Smooth muscle cell (in vitro differentiated cells): ENCODE measurements around the gene INTS11. TPM values are rescaled to one million over a fixed set of nuclear protein-coding genes. Genes with fewer than 3 reads are reported as not detected.

Experiments
- DNase-seq: peaks from one replicate; lab custom pipeline; 2025; ENCODE audit not compliant: unreplicated experiment; lab: John Stamatoyannopoulos, UW
- H2AFZ ChIP-seq: fragments of 200-600 bp; sonication (generic); 2 replicates; pipeline ENCODE4 v1.6.0; 2016; ENCODE audit warnings: antibody characterized with exemption, low read depth, mild to moderate bottlenecking
- H3F3A ChIP-seq: fragments of 200-600 bp; sonication (generic); 2 replicates; pipeline ENCODE4 v1.6.0; 2017; ENCODE audit warnings: antibody characterized with exemption, low read depth
- H3K27ac ChIP-seq: fragments of 200-600 bp; sonication (generic); 2 replicates; pipeline ENCODE4 v1.5.1; 2016; ENCODE audit warnings: low read depth, mild to moderate bottlenecking
- H3K27me3 ChIP-seq: fragments of 200-600 bp; sonication (generic); 2 replicates; pipeline ENCODE4 v1.6.1; 2016; ENCODE audit warnings: low read depth, mild to moderate bottlenecking
- H3K36me3 ChIP-seq: fragments of 200-600 bp; sonication (generic); 2 replicates; pipeline ENCODE4 v1.5.1; 2016; ENCODE audit warnings: low read depth
- H3K4me1 ChIP-seq: fragments of 200-600 bp; sonication (generic); 2 replicates; pipeline ENCODE4 v1.5.1; 2016; ENCODE audit warnings: low read depth
- H3K4me2 ChIP-seq: fragments of 200-600 bp; sonication (generic); 2 replicates; pipeline ENCODE4 v1.6.0; 2016; ENCODE audit warnings: mild to moderate bottlenecking
- H3K4me3 ChIP-seq: fragments of 200-600 bp; sonication (generic); 2 replicates; pipeline ENCODE4 v1.5.1; 2016; ENCODE audit warnings: mild to moderate bottlenecking
- H3K79me2 ChIP-seq: fragments of 200-600 bp; sonication (generic); 2 replicates; pipeline ENCODE4 v1.6.0; 2016; ENCODE audit warnings: low read depth, mild to moderate bottlenecking
- H3K9ac ChIP-seq: fragments of 200-600 bp; sonication (generic); 2 replicates; pipeline ENCODE4 v1.6.0; 2016; ENCODE audit warnings: low read depth
- H3K9me3 ChIP-seq: fragments of 200-600 bp; sonication (generic); replicated peaks from 2 replicates; pipeline ENCODE4 v1.5.1; 2016; ENCODE audit warnings: low read depth
- H4K20me1 ChIP-seq: fragments of 200-600 bp; sonication (generic); 2 replicates; pipeline ENCODE4 v1.6.0; 2016; ENCODE audit warnings: low read depth
- WGBS: methylation state at CpG from one replicate; pipeline ENCODE4 v1.1.7; 2016; ENCODE audit warnings: low lambda C conversion rate; 5-methylcytosine and 5-hydroxymethylcytosine counted together
- polyA plus RNA-seq: library from polyadenylated mRNA; unstranded; fragments of >200 nt; fragmentation: Nextera tagmentation; extraction: Ambion mirVana; gene quantifications from 2 replicates; pipeline ENCODE4 v1.2.1, GENCODE V29; 2016
- total RNA-seq: library from RNA; depleted of rRNA; stranded (reverse); fragments of >200 nt; gene quantifications from 2 replicates; pipeline ENCODE4 v1.2.3, GENCODE V29; 2014
- TF ChIP-seq, protein P1 (sequence below): fragments of 200-600 bp; sonication (generic); IDR thresholded peaks from 2 replicates; pipeline ENCODE4 v1.5.1; 2017; ENCODE audit warnings: borderline replicate concordance, mild to moderate bottlenecking, antibody characterized with exemption; ENCODE audit not compliant: insufficient read depth, poor library complexity, severe bottlenecking

The INTS11 gene
- total and polyA plus RNA-seq, 2 experiments from 2014 or later, result 48.5 to 63.1 TPM

DNA sequence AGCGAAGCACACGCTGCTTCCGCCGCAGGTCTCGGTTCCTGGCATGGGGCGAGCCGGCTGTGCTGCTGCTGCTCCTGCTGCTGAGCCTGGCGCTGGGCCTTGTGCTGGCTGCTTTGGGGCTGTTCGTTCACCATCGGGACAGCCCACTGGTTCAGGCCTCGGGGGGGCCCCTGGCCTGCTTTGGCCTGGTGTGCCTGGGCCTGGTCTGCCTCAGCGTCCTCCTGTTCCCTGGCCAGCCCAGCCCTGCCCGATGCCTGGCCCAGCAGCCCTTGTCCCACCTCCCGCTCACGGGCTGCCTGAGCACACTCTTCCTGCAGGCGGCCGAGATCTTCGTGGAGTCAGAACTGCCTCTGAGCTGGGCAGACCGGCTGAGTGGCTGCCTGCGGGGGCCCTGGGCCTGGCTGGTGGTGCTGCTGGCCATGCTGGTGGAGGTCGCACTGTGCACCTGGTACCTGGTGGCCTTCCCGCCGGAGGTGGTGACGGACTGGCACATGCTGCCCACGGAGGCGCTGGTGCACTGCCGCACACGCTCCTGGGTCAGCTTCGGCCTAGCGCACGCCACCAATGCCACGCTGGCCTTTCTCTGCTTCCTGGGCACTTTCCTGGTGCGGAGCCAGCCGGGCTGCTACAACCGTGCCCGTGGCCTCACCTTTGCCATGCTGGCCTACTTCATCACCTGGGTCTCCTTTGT is 9.2 kb upstream of the INTS11 start:
- Histone ChIP-seq H3K36me3 (no peaks in the 10 kb centered on the region), H3K27me3 (no peaks in the 10 kb centered on the region), H2AFZ (no peak overlapping the region), H3K4me3 (no peak overlapping the region), H3F3A (no peaks in the 10 kb centered on the region), H3K9ac (no peak overlapping the region), H3K4me1 (peaks cover 7% of the 10 kb centered on the region), H4K20me1 (peaks cover 16% of the 10 kb centered on the region), H3K4me2 (no peak overlapping the region), H3K79me2 (no peaks in the 10 kb centered on the region), H3K9me3 (no peaks in the 10 kb centered on the region), H3K27ac (no peak overlapping the region)
- DNase-seq, result no peak
- 94% methylated on average over 36 of the region's 36 CpGs for WGBS
- TF ChIP-seq, protein P1, sequence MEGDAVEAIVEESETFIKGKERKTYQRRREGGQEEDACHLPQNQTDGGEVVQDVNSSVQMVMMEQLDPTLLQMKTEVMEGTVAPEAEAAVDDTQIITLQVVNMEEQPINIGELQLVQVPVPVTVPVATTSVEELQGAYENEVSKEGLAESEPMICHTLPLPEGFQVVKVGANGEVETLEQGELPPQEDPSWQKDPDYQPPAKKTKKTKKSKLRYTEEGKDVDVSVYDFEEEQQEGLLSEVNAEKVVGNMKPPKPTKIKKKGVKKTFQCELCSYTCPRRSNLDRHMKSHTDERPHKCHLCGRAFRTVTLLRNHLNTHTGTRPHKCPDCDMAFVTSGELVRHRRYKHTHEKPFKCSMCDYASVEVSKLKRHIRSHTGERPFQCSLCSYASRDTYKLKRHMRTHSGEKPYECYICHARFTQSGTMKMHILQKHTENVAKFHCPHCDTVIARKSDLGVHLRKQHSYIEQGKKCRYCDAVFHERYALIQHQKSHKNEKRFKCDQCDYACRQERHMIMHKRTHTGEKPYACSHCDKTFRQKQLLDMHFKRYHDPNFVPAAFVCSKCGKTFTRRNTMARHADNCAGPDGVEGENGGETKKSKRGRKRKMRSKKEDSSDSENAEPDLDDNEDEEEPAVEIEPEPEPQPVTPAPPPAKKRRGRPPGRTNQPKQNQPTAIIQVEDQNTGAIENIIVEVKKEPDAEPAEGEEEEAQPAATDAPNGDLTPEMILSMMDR, result no peak

DNA sequence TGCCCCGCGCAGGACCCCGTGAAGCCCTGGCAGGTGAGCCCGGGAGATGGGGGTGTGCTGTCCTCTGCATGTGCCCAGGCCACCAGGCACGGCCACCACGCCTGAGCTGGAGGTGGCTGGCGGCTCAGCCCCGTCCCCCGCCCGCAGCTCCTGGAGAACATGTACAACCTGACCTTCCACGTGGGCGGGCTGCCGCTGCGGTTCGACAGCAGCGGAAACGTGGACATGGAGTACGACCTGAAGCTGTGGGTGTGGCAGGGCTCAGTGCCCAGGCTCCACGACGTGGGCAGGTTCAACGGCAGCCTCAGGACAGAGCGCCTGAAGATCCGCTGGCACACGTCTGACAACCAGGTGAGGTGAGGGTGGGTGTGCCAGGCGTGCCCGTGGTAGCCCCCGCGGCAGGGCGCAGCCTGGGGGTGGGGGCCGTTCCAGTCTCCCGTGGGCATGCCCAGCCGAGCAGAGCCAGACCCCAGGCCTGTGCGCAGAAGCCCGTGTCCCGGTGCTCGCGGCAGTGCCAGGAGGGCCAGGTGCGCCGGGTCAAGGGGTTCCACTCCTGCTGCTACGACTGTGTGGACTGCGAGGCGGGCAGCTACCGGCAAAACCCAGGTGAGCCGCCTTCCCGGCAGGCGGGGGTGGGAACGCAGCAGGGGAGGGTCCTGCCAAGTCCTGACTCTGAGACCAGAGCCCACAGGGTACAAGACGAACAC is 8.5 kb upstream of the INTS11 start:
- peaks cover 7% of the 10 kb centered on the region for H3K4me1 ChIP-seq
- no peak overlapping the region for H3K4me3 ChIP-seq
- H3K27me3 ChIP-seq, result no peaks in the 10 kb centered on the region
- no peaks in the 10 kb centered on the region for H3K9me3 ChIP-seq
- no peak for DNase-seq
- no peaks in the 10 kb centered on the region for H3F3A ChIP-seq
- no peak overlapping the region for H2AFZ ChIP-seq
- TF ChIP-seq, protein P1, result no peak
- peaks cover 16% of the 10 kb centered on the region for H4K20me1 ChIP-seq
- no peaks in the 10 kb centered on the region for H3K36me3 ChIP-seq
- H3K27ac ChIP-seq, result no peak overlapping the region
- H3K79me2 ChIP-seq, result no peaks in the 10 kb centered on the region
- H3K9ac ChIP-seq, result no peak overlapping the region
- no peak overlapping the region for H3K4me2 ChIP-seq
- WGBS, result 89% methylated on average over 39 of the region's 48 CpGs

DNA sequence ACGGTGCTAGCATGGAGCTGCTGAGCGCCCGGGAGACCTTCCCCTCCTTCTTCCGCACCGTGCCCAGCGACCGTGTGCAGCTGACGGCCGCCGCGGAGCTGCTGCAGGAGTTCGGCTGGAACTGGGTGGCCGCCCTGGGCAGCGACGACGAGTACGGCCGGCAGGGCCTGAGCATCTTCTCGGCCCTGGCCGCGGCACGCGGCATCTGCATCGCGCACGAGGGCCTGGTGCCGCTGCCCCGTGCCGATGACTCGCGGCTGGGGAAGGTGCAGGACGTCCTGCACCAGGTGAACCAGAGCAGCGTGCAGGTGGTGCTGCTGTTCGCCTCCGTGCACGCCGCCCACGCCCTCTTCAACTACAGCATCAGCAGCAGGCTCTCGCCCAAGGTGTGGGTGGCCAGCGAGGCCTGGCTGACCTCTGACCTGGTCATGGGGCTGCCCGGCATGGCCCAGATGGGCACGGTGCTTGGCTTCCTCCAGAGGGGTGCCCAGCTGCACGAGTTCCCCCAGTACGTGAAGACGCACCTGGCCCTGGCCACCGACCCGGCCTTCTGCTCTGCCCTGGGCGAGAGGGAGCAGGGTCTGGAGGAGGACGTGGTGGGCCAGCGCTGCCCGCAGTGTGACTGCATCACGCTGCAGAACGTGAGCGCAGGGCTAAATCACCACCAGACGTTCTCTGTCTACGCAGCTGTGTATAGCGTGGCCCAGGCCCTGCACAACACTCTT is 7.7 kb upstream of the INTS11 start:
- no peaks in the 10 kb centered on the region for H3K36me3 ChIP-seq
- peaks cover 16% of the 10 kb centered on the region for H4K20me1 ChIP-seq
- no peak overlapping the region for H3K9ac ChIP-seq
- H2AFZ ChIP-seq, result no peak overlapping the region
- H3K79me2 ChIP-seq, result no peaks in the 10 kb centered on the region
- H3F3A ChIP-seq, result no peaks in the 10 kb centered on the region
- no peak for DNase-seq
- no peaks in the 10 kb centered on the region for H3K9me3 ChIP-seq
- no peak overlapping the region for H3K27ac ChIP-seq
- TF ChIP-seq, protein P1, result no peak
- no peak overlapping the region for H3K4me2 ChIP-seq
- H3K4me3 ChIP-seq, result no peak overlapping the region
- H3K27me3 ChIP-seq, result no peaks in the 10 kb centered on the region
- 93% methylated on average over 51 of the region's 57 CpGs for WGBS
- H3K4me1 ChIP-seq, result peaks cover 7% of the 10 kb centered on the region
